Colonic mucosa (tissue), 4 donors: ENCODE results near the gene PRORP. TPM values are rescaled to one million over a fixed set of nuclear protein-coding genes. Genes with fewer than 3 reads are reported as not detected.
A peak's percentile ranks its signal among the peaks of the same experiment; 100 is the strongest.

Source experiments
- DNase-seq: peaks from one replicate; pipeline ENCODE4 v3.0.0-alpha.2; 2020
- H3K27ac ChIP-seq: fragments of 200-600 bp; one replicate; pipeline ENCODE4 v1.8.0; 2021
- H3K27me3 ChIP-seq: fragments of 200-600 bp; one replicate; pipeline ENCODE4 v1.8.0; 2021
- H3K36me3 ChIP-seq: fragments of 200-600 bp; one replicate; pipeline ENCODE4 v1.8.0; 2021
- H3K4me1 ChIP-seq: fragments of 200-600 bp; one replicate; pipeline ENCODE4 v1.8.0; 2021; ENCODE audit warnings: mild to moderate bottlenecking
- H3K4me3 ChIP-seq: fragments of 200-600 bp; one replicate; pipeline ENCODE4 v1.8.0; 2021
- H3K9ac ChIP-seq, 2 donors: one replicate each; pipeline ENCODE4 v1.7.0; 2013; ENCODE audit warnings: control low read depth in 2 of 2, low read depth in 2 of 2, low read length in 2 of 2
- H3K9me3 ChIP-seq: fragments of 200-600 bp; one replicate; pipeline ENCODE4 v1.8.0; 2021
- intact Hi-C: fragments of 100-400 bp; cut with DNase I; formaldehyde crosslinking; loops from one replicate; pipeline ENCODE4 v1.14.1; 2022
- total RNA-seq, 2 donors: library from RNA; stranded (reverse); fragmentation: NEBNext Ultra II Directional in 1 of 2; extraction: Animal tissue kit (Norgen Biotek cat#: 25700) in 1 of 2; gene quantifications; one replicate each; pipeline ENCODE4 v1.2.1, GENCODE V29; 2021
- TF ChIP-seq, protein P1 (sequence below): fragments of 200-600 bp; IDR thresholded peaks from one replicate; pipeline ENCODE4 v1.8.0; 2022; ENCODE audit warnings: antibody characterized with exemption, mild to moderate bottlenecking
- donor health status: healthy.
- donor health status: DM: no; HTN: no; CAD: no.
- donor health status: DM: no; HTN: no; CAD: no.

The PRORP gene
- total RNA-seq, 2 donors from 2014 or later, result 23.6 to 36.0 TPM

DNA sequence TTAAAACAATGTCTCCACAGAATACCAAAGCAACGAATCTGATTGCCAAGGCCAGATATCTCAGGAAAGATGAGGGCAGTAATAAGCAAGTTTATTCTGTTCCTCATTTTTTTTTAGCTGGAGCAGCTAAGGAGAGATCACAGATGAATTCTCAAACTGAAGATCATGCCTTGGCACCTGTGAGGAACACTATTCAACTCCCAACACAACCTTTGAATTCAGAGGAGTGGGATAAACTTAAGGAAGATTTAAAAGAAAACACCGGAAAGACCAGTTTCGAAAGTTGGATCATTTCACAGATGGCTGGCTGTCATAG, 994 bp downstream of the PRORP start:
- DNase-seq, result no peak
- TF ChIP-seq, protein P1, sequence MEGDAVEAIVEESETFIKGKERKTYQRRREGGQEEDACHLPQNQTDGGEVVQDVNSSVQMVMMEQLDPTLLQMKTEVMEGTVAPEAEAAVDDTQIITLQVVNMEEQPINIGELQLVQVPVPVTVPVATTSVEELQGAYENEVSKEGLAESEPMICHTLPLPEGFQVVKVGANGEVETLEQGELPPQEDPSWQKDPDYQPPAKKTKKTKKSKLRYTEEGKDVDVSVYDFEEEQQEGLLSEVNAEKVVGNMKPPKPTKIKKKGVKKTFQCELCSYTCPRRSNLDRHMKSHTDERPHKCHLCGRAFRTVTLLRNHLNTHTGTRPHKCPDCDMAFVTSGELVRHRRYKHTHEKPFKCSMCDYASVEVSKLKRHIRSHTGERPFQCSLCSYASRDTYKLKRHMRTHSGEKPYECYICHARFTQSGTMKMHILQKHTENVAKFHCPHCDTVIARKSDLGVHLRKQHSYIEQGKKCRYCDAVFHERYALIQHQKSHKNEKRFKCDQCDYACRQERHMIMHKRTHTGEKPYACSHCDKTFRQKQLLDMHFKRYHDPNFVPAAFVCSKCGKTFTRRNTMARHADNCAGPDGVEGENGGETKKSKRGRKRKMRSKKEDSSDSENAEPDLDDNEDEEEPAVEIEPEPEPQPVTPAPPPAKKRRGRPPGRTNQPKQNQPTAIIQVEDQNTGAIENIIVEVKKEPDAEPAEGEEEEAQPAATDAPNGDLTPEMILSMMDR, result no peak
- H3K4me1 ChIP-seq, result peaks cover 9% of the 10 kb centered on the region
- intact Hi-C loops, result loop anchor here (5.0 kb wide), 1 partner anchor 71 kb away; no protein-coding TSS in a partner anchor
- H3K36me3 ChIP-seq, result no peaks in the 10 kb centered on the region
- peak overlapping the region in 1 of 2 donors; percentile 98 for H3K9ac ChIP-seq
- H3K27me3 ChIP-seq, result no peaks in the 10 kb centered on the region
- H3K27ac ChIP-seq, result peak overlapping the region; percentile 94
- peak overlapping the region; percentile 72 for H3K4me3 ChIP-seq
- H3K9me3 ChIP-seq, result no peaks in the 10 kb centered on the region

DNA sequence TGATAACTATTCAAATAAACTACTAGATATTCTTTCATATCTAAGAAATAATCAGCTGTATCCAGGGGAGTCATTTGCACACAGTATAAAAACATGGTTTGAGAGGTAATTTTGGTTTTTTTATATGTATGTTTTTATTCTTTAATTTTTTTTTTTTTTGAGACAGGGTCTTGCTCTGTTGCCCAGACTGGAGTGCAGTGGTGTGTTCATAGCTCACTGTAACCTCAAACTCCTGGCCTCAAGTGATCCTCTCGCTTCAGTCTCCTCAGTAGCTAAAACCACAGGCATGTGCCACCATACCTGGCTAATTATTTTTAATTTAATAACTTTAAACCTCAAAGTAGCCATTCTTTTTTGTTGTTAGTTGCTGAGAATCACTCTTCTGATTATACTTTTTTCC, 1.8 kb downstream of the PRORP start:
- intact Hi-C loops, result loop anchor here (5.0 kb wide), 1 partner anchor 72 kb away; no protein-coding TSS in a partner anchor
- no peak overlapping the region for H3K9ac ChIP-seq
- DNase-seq, result no peak
- no peaks in the 10 kb centered on the region for H3K27me3 ChIP-seq
- H3K9me3 ChIP-seq, result no peaks in the 10 kb centered on the region
- no peaks in the 10 kb centered on the region for H3K36me3 ChIP-seq
- H3K27ac ChIP-seq, result no peak overlapping the region
- TF ChIP-seq, protein P1, result no peak
- H3K4me1 ChIP-seq, result peaks cover 9% of the 10 kb centered on the region
- H3K4me3 ChIP-seq, result no peak overlapping the region

DNA sequence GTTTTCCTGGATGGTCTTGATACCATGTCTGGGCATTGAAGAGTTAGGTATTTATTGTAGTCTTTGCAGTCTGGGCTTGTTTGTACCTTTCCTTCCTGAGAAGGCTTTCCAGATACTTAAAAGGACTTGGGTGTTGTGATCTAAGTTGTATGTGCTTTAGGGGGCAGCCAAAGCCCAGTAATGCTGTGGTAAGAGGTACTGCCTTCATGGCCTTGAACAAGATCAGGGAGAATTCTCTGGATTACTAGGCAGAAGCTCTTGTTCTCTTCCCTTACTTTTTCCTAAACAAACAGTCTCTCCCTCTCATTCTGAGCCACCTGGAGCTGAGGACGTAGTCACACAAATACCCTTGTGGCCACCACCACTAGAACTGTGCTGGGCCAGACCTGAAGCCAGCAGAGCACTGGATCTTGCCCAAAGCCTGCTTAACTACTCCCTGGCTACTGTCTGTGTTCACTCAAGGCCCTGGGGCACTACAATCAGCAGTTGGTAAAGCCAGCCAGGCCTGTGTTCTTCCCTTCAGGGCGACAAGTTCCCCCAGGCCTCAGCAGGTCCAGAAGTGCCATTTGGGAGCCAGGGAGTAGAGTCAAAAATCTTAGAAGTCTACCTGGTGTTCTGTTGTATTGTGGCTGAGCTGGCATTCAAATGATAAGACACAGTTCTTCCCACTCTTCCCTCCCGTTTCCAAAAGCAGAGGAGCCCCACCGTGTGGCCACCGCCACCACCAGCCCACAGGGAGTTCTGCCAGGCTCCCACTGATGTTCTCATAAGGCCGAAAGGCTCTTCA, 11.4 kb downstream of the PRORP start:
- no peak for DNase-seq
- intact Hi-C loops, result no loop called here

DNA sequence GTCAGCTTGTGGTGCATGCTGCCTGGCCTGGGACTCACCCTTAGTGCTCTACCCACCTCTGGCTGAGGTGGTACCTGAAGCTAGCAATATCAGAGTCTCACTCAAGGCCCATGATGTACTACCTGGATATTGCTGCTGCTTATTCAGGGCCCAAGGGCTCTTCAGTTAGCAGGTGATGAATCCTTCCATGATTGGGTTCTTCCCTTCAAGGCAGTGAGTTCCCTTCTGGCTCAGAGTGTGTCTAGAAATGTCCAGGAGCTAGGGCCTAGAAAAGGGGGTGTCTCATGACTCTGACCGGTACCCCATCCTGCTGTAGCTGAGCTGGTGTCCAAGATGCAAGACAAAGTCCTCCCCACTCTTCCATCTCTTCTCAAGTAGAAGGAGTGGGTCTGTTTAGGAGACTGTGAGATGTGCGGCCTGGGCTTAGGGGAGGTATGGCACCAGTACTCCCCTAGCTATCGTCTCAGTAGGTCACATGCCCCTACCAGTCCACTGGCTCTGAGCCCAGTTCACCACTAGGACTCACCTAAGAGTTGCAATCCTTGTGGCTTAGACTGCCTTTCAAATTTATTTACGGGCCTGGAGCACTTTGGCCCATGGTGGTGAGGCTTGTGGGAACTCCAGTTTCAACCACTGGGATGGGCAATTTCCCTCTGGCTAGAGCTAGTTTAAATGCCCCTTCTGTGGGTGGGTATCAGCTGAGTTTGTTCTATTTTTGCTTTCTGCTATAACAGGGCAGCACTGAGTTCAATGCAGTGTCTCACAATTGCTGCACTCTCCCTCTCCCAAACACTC, 12.2 kb downstream of the PRORP start:
- Histone ChIP-seq H3K27ac (no peak overlapping the region), H3K27me3 (no peaks in the 10 kb centered on the region), H3K9ac (no peak overlapping the region), H3K36me3 (no peaks in the 10 kb centered on the region), H3K4me1 (no peaks in the 10 kb centered on the region), H3K9me3 (no peaks in the 10 kb centered on the region), H3K4me3 (no peak overlapping the region)
- intact Hi-C loops, result no loop called here
- TF ChIP-seq, protein P1, result no peak
- no peak for DNase-seq

More for the DNA sequence above, 11.4 kb downstream of the PRORP start:
- Histone ChIP-seq H3K9me3 (no peaks in the 10 kb centered on the region), H3K4me1 (no peaks in the 10 kb centered on the region), H3K9ac (no peak overlapping the region), H3K4me3 (no peak overlapping the region), H3K27ac (no peak overlapping the region), H3K27me3 (no peaks in the 10 kb centered on the region), H3K36me3 (no peaks in the 10 kb centered on the region)
- TF ChIP-seq, protein P1, result no peak

DNA sequence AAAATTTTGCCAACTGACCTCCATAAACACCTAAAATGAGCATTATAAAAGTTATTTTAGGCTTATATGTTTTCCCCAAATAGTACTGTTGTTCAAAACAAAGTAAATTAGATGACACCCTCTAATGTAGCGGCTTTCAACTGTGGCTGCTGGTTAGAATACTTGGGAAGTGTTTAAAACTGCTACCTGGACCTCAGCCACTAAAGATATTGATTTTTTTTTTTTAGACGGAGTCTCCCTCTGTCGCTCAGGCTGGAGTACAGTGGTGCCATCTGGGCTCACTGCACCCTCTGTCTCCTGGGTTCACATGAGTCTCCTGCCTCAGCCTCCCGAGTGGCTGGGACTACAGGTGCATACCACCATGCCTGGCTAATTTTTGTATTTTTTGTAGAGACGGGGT, 16.2 kb downstream of the PRORP start:
- intact Hi-C loops, result no loop called here
- H3K36me3 ChIP-seq, result no peaks in the 10 kb centered on the region
- H3K27ac ChIP-seq, result no peak overlapping the region
- no peak overlapping the region for H3K9ac ChIP-seq
- H3K27me3 ChIP-seq, result no peaks in the 10 kb centered on the region
- no peak overlapping the region for H3K4me3 ChIP-seq
- H3K9me3 ChIP-seq, result no peaks in the 10 kb centered on the region
- no peaks in the 10 kb centered on the region for H3K4me1 ChIP-seq
- TF ChIP-seq, protein P1, result no peak
- no peak for DNase-seq
